Smooth muscle cell (in vitro differentiated cells): Measurements from ENCODE around the gene GMDS. TPM values are rescaled to one million over a fixed set of nuclear protein-coding genes. Genes with fewer than 3 reads are reported as not detected.

Experiments used
- DNase-seq: peaks from one replicate; lab custom pipeline; 2025; ENCODE audit not compliant: unreplicated experiment; lab: John Stamatoyannopoulos, UW
- H2AFZ ChIP-seq: fragments of 200-600 bp; sonication (generic); 2 replicates; pipeline ENCODE4 v1.6.0; 2016; ENCODE audit warnings: antibody characterized with exemption, low read depth, mild to moderate bottlenecking
- H3F3A ChIP-seq: fragments of 200-600 bp; sonication (generic); 2 replicates; pipeline ENCODE4 v1.6.0; 2017; ENCODE audit warnings: antibody characterized with exemption, low read depth
- H3K27ac ChIP-seq: fragments of 200-600 bp; sonication (generic); 2 replicates; pipeline ENCODE4 v1.5.1; 2016; ENCODE audit warnings: low read depth, mild to moderate bottlenecking
- H3K27me3 ChIP-seq: fragments of 200-600 bp; sonication (generic); 2 replicates; pipeline ENCODE4 v1.6.1; 2016; ENCODE audit warnings: low read depth, mild to moderate bottlenecking
- H3K36me3 ChIP-seq: fragments of 200-600 bp; sonication (generic); 2 replicates; pipeline ENCODE4 v1.5.1; 2016; ENCODE audit warnings: low read depth
- H3K4me1 ChIP-seq: fragments of 200-600 bp; sonication (generic); 2 replicates; pipeline ENCODE4 v1.5.1; 2016; ENCODE audit warnings: low read depth
- H3K4me2 ChIP-seq: fragments of 200-600 bp; sonication (generic); 2 replicates; pipeline ENCODE4 v1.6.0; 2016; ENCODE audit warnings: mild to moderate bottlenecking
- H3K4me3 ChIP-seq: fragments of 200-600 bp; sonication (generic); 2 replicates; pipeline ENCODE4 v1.5.1; 2016; ENCODE audit warnings: mild to moderate bottlenecking
- H3K79me2 ChIP-seq: fragments of 200-600 bp; sonication (generic); 2 replicates; pipeline ENCODE4 v1.6.0; 2016; ENCODE audit warnings: low read depth, mild to moderate bottlenecking
- H3K9ac ChIP-seq: fragments of 200-600 bp; sonication (generic); 2 replicates; pipeline ENCODE4 v1.6.0; 2016; ENCODE audit warnings: low read depth
- H3K9me3 ChIP-seq: fragments of 200-600 bp; sonication (generic); replicated peaks from 2 replicates; pipeline ENCODE4 v1.5.1; 2016; ENCODE audit warnings: low read depth
- H4K20me1 ChIP-seq: fragments of 200-600 bp; sonication (generic); 2 replicates; pipeline ENCODE4 v1.6.0; 2016; ENCODE audit warnings: low read depth
- CTCF ChIP-seq: fragments of 200-600 bp; sonication (generic); IDR thresholded peaks from 2 replicates; pipeline ENCODE4 v1.5.1; 2017; ENCODE audit warnings: borderline replicate concordance, mild to moderate bottlenecking, antibody characterized with exemption; ENCODE audit not compliant: insufficient read depth, poor library complexity, severe bottlenecking
- WGBS: methylation state at CpG from one replicate; pipeline ENCODE4 v1.1.7; 2016; ENCODE audit warnings: low lambda C conversion rate; 5-methylcytosine and 5-hydroxymethylcytosine counted together
- polyA plus RNA-seq: library from polyadenylated mRNA; unstranded; fragments of >200 nt; fragmentation: Nextera tagmentation; extraction: Ambion mirVana; gene quantifications from 2 replicates; pipeline ENCODE4 v1.2.1, GENCODE V29; 2016
- total RNA-seq: library from RNA; depleted of rRNA; stranded (reverse); fragments of >200 nt; gene quantifications from 2 replicates; pipeline ENCODE4 v1.2.3, GENCODE V29; 2014

Gene GMDS
- total and polyA plus RNA-seq, 2 experiments from 2014 or later, result 3.7 to 8.5 TPM

GRCh38 chr6:1590580-1590979 is 654.8 kb downstream of the GMDS start:
- H2AFZ ChIP-seq, result no peak overlapping the region
- H3K36me3 ChIP-seq, result no peaks in the 10 kb centered on the region
- H3K79me2 ChIP-seq, result no peaks in the 10 kb centered on the region
- no peak overlapping the region for H3K4me2 ChIP-seq
- no peak for TF ChIP-seq CTCF
- DNase-seq, result no peak
- H3K27me3 ChIP-seq, result peaks cover 30% of the 10 kb centered on the region
- no peak overlapping the region for H3K27ac ChIP-seq
- WGBS, result 93% methylated on average over 9 of the region's 9 CpGs
- no peaks in the 10 kb centered on the region for H3F3A ChIP-seq
- H3K9ac ChIP-seq, result no peak overlapping the region
- no peaks in the 10 kb centered on the region for H3K4me1 ChIP-seq
- no peaks in the 10 kb centered on the region for H3K9me3 ChIP-seq
- H4K20me1 ChIP-seq, result no peaks in the 10 kb centered on the region
- H3K4me3 ChIP-seq, result no peak overlapping the region

GRCh38 chr6:1589208-1589607 is 656.2 kb downstream of the GMDS start:
- H3K9ac ChIP-seq, result no peak overlapping the region
- no peak for DNase-seq
- no peak overlapping the region for H3K4me3 ChIP-seq
- H3K4me1 ChIP-seq, result no peaks in the 10 kb centered on the region
- no peaks in the 10 kb centered on the region for H3K79me2 ChIP-seq
- H3K9me3 ChIP-seq, result no peaks in the 10 kb centered on the region
- no peak overlapping the region for H3K4me2 ChIP-seq
- no peak for TF ChIP-seq CTCF
- H3K27ac ChIP-seq, result no peak overlapping the region
- no peaks in the 10 kb centered on the region for H3F3A ChIP-seq
- H3K27me3 ChIP-seq, result peaks cover 27% of the 10 kb centered on the region
- no peak overlapping the region for H2AFZ ChIP-seq
- no peaks in the 10 kb centered on the region for H4K20me1 ChIP-seq
- H3K36me3 ChIP-seq, result no peaks in the 10 kb centered on the region
- 85% methylated on average over 6 of the region's 6 CpGs for WGBS

- no peak for DNase-seq
- Histone ChIP-seq H3K9me3 (no peaks in the 10 kb centered on the region), H3K27me3 (peaks cover 15% of the 10 kb centered on the region), H3K79me2 (no peaks in the 10 kb centered on the region), H3K4me3 (no peak overlapping the region), H3K9ac (no peak overlapping the region), H3K27ac (no peak overlapping the region), H2AFZ (no peak overlapping the region), H3K4me2 (no peak overlapping the region), H3K36me3 (no peaks in the 10 kb centered on the region), H3K4me1 (no peaks in the 10 kb centered on the region), H3F3A (no peaks in the 10 kb centered on the region), H4K20me1 (no peaks in the 10 kb centered on the region)
- TF ChIP-seq CTCF, result no peak
- 86% methylated on average over 12 of the region's 12 CpGs for WGBS
Observed at GRCh38 chr6:1587977-1588376, 657.4 kb downstream of the GMDS start.

- Histone ChIP-seq H3K9me3 (no peaks in the 10 kb centered on the region), H2AFZ (no peak overlapping the region), H3K4me2 (no peak overlapping the region), H3K27ac (no peak overlapping the region), H4K20me1 (no peaks in the 10 kb centered on the region), H3K79me2 (no peaks in the 10 kb centered on the region), H3K36me3 (no peaks in the 10 kb centered on the region), H3K27me3 (peaks cover 15% of the 10 kb centered on the region), H3K4me3 (no peak overlapping the region), H3F3A (no peaks in the 10 kb centered on the region), H3K9ac (no peak overlapping the region), H3K4me1 (no peaks in the 10 kb centered on the region)
- no peak for TF ChIP-seq CTCF
- WGBS, result 93% methylated on average over 7 of the region's 7 CpGs
- no peak for DNase-seq
Observed at GRCh38 chr6:1587546-1587945, 657.9 kb downstream of the GMDS start.
